ENCODE results near the gene PRPF8. TPM values are rescaled to one million over a fixed set of nuclear protein-coding genes. Genes with fewer than 3 reads are reported as not detected.

Gene PRPF8
- total and polyA plus RNA-seq, 10 of the 15 experiments (the other 5 are each of a cell fraction or from before 2014, with no cell fraction given): 77.2 to 337 (median 162) TPM

DNA sequence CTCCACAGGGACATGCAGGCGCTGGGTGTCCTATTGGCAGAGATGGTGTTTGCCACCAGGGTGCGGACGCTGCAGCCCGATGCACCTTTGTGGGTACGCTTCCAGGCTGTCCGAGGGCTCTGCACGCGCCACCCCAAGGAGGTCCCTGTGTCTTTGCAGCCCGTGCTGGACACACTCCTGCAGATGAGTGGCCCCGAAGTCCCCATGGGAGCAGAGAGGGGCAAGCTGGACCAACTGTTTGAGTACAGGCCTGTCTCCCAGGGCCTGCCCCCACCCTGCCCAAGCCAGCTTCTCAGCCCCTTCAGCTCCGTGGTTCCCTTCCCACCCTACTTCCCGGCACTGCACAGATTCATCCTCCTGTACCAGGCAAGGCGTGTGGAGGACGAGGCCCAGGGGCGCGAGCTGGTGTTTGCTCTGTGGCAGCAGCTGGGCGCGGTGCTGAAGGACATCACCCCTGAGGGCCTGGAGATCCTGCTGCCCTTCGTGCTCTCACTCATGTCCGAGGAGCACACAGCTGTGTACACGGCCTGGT lies 42.7 kb upstream of the PRPF8 start:
- DNase-seq (ENCODE audit: low read depth, low spot score): no peak
- H3K79me2 ChIP-seq (ENCODE audit: control insufficient read depth, insufficient read depth, low read length): peaks cover 16% of the 10 kb centered on the region
- no peaks in the 10 kb centered on the region for H4K20me1 ChIP-seq (ENCODE audit: control insufficient read depth, insufficient read depth)
- H3K4me2 ChIP-seq (ENCODE audit: control insufficient read depth, insufficient read depth): no peak overlapping the region
- intact Hi-C loops (cut with micrococcal nuclease; ENCODE audit: unreplicated experiment) (no loop called here), in situ Hi-C loops (cut with MboI) (no loop called here)
- TF ChIP-seq, protein P1, sequence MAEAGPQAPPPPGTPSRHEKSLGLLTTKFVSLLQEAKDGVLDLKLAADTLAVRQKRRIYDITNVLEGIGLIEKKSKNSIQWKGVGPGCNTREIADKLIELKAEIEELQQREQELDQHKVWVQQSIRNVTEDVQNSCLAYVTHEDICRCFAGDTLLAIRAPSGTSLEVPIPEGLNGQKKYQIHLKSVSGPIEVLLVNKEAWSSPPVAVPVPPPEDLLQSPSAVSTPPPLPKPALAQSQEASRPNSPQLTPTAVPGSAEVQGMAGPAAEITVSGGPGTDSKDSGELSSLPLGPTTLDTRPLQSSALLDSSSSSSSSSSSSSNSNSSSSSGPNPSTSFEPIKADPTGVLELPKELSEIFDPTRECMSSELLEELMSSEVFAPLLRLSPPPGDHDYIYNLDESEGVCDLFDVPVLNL (IDR thresholded peaks at IDR 0.05; ENCODE audit: low read depth, low read length): no peak
- TF ChIP-seq, protein P2, sequence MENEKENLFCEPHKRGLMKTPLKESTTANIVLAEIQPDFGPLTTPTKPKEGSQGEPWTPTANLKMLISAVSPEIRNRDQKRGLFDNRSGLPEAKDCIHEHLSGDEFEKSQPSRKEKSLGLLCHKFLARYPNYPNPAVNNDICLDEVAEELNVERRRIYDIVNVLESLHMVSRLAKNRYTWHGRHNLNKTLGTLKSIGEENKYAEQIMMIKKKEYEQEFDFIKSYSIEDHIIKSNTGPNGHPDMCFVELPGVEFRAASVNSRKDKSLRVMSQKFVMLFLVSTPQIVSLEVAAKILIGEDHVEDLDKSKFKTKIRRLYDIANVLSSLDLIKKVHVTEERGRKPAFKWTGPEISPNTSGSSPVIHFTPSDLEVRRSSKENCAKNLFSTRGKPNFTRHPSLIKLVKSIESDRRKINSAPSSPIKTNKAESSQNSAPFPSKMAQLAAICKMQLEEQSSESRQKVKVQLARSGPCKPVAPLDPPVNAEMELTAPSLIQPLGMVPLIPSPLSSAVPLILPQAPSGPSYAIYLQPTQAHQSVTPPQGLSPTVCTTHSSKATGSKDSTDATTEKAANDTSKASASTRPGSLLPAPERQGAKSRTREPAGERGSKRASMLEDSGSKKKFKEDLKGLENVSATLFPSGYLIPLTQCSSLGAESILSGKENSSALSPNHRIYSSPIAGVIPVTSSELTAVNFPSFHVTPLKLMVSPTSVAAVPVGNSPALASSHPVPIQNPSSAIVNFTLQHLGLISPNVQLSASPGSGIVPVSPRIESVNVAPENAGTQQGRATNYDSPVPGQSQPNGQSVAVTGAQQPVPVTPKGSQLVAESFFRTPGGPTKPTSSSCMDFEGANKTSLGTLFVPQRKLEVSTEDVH (IDR thresholded peaks at IDR 0.05; ENCODE audit: low read depth, partially characterized antibody): no peak
- TF ChIP-seq EGR1 (IDR thresholded peaks at IDR 0.05; ENCODE audit: borderline replicate concordance in 1 of 2, low read depth in 2 of 2, low read length in 2 of 2) (no peak), REST (IDR thresholded peaks at IDR 0.05; ENCODE audit: low read depth, low read length) (no peak), RAD51 (IDR thresholded peaks at IDR 0.05) (no peak)
- H3K4me3 ChIP-seq: no peak overlapping the region
- no peak for ATAC-seq
- FAIRE-seq: no peak
- ChIA-PET SMC1A (ENCODE audit: uncharacterized antibody, unreplicated experiment) (interaction anchor here (1.7 kb wide), 1 partner anchor 9 kb away, joined by 4 read pairs; no protein-coding TSS in a partner anchor), POLR2A (no interaction called here), CTCF (no interaction called here), RAD21 (ENCODE audit: unreplicated experiment) (no interaction called here)
- H3K9me3 ChIP-seq (replicated peaks; ENCODE audit: control insufficient read depth, insufficient read depth, low read length): no peaks in the 10 kb centered on the region
- H3K27ac ChIP-seq (ENCODE audit: control insufficient read depth, insufficient read depth): no peak overlapping the region
- no TSS peak for BruUV-seq (replicated peaks)
- peaks cover 3 to 5% of the 10 kb centered on the region in 2 experiments; a peak in 3 of 4 replicates for H3K36me3 ChIP-seq (ENCODE audit: control insufficient read depth in 2 of 2, insufficient read depth in 2 of 2, low read length in 1 of 2)
- H3K4me1 ChIP-seq (ENCODE audit: control insufficient read depth, insufficient read depth, low read length): peaks cover 23% of the 10 kb centered on the region
- WGBS (ENCODE audit: insufficient coverage, insufficient replicate concordance, low lambda C conversion rate, missing lambda C conversion rate): 90% methylated on average over 20 of the region's 21 CpGs
- H3K9ac ChIP-seq (ENCODE audit: control insufficient read depth, insufficient read depth, low read length): no peak overlapping the region
- no peak overlapping the region for H2AFZ ChIP-seq (ENCODE audit: control insufficient read depth, low read depth, low read length)
- no peaks in the 10 kb centered on the region for H3K27me3 ChIP-seq (replicated peaks in 1 of 2; ENCODE audit: control insufficient read depth in 2 of 2, insufficient read depth in 2 of 2, low read length in 1 of 2)
